SK-N-SH (cell line): ENCODE measurements around the gene SYT1.

Experiments used
- CHD2 ChIP-seq: fragments of 150-350 bp; IDR thresholded peaks from 2 replicates; pipeline ENCODE4 v1.6.1; 2018; ENCODE audit warnings: low read length; ENCODE audit not compliant: partially characterized antibody
- ELF1 ChIP-seq: IDR thresholded peaks from 2 replicates; pipeline ENCODE4 v1.4.0; 2012
- EP300 ChIP-seq, 2 experiments: IDR thresholded peaks; 2 replicates each; pipeline versions ENCODE4 v1.4.0 to v1.6.1; 2012; ENCODE audit warnings: borderline replicate concordance in 1 of 2, low read depth in 1 of 2, low read length in 1 of 2
- EZH2phosphoT487 ChIP-seq: fragments of 200-600 bp; sonication (generic); IDR thresholded peaks from 2 replicates; pipeline ENCODE4 v1.6.1; 2017; ENCODE audit warnings: low read depth, mixed run types, mild to moderate bottlenecking, antibody characterized with exemption, moderate library complexity, borderline replicate concordance
- FOSL2 ChIP-seq: IDR thresholded peaks from 2 replicates; pipeline ENCODE4 v1.4.0; 2012; ENCODE audit warnings: low read depth, mild to moderate bottlenecking, moderate library complexity, borderline replicate concordance
- GABPA ChIP-seq: IDR thresholded peaks from 2 replicates; pipeline ENCODE4 v1.4.0; 2012; ENCODE audit warnings: low read depth, mild to moderate bottlenecking
- RAD21 ChIP-seq: IDR thresholded peaks from 2 replicates; pipeline ENCODE4 v1.6.1; 2012; ENCODE audit warnings: mild to moderate bottlenecking, low read length
- RFX5 ChIP-seq: IDR thresholded peaks from 2 replicates; pipeline ENCODE4 v1.6.1; 2012; ENCODE audit warnings: mild to moderate bottlenecking, improper control_type of control experiment, low read length
- SIN3A ChIP-seq: IDR thresholded peaks from 2 replicates; pipeline ENCODE4 v1.6.1; 2012; ENCODE audit warnings: low read depth, mild to moderate bottlenecking, low read length, moderate library complexity, borderline replicate concordance
- TF ChIP-seq, protein P1 (sequence below): fragments of 200-600 bp; sonication (generic); IDR thresholded peaks from 2 replicates; pipeline ENCODE4 v1.6.1; 2017; ENCODE audit warnings: antibody characterized with exemption, mild to moderate bottlenecking, moderate library complexity
- TF ChIP-seq, protein P2 (sequence below): IDR thresholded peaks from 2 replicates; pipeline ENCODE4 v1.4.0; 2012; ENCODE audit warnings: low read depth, borderline replicate concordance
- TF ChIP-seq, protein P3 (sequence below): IDR thresholded peaks from 2 replicates; pipeline ENCODE4 v1.6.1; 2012; ENCODE audit warnings: mild to moderate bottlenecking, low read depth, low read length, moderate library complexity
- TF ChIP-seq, protein P4 (sequence below): IDR thresholded peaks from 2 replicates; pipeline ENCODE4 v1.4.0; 2012; ENCODE audit warnings: low read depth
- TF ChIP-seq, protein P5 (sequence below): fragments of 150-350 bp; IDR thresholded peaks from 2 replicates; pipeline ENCODE4 v1.6.1; 2017; ENCODE audit warnings: antibody characterized with exemption, low read length, low read depth, borderline replicate concordance

DNA sequence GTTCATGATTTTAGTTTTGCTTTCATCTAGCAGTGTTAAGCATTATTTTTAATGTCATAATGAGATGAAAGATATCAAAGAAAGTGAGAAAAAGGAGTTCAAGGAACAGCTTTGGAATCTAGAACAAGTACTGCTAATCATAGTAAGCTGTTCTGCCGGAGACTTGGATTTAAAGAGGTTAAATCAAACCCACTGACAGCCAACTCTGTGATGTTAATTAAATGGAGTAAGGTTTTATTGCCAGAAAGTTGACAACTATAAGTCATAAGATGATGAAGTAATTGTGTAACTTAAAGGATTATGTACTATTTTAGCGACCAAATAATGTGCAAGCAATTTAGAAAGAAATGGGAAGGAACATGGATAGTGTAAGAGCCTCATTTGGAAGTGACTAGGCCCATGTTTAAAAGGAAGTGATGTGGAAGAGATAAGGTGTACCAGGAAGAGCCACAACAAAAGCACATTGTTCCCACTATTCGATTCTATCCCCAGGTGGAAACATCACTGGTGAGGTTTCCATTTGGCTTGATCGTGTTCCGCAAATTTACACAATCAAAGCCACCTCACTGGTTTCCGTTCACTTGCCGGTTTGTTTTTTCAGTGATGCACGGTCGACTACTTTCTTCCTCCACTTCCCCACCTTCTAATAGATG, 437.7 kb downstream of the SYT1 start:
- TF ChIP-seq, protein P1, sequence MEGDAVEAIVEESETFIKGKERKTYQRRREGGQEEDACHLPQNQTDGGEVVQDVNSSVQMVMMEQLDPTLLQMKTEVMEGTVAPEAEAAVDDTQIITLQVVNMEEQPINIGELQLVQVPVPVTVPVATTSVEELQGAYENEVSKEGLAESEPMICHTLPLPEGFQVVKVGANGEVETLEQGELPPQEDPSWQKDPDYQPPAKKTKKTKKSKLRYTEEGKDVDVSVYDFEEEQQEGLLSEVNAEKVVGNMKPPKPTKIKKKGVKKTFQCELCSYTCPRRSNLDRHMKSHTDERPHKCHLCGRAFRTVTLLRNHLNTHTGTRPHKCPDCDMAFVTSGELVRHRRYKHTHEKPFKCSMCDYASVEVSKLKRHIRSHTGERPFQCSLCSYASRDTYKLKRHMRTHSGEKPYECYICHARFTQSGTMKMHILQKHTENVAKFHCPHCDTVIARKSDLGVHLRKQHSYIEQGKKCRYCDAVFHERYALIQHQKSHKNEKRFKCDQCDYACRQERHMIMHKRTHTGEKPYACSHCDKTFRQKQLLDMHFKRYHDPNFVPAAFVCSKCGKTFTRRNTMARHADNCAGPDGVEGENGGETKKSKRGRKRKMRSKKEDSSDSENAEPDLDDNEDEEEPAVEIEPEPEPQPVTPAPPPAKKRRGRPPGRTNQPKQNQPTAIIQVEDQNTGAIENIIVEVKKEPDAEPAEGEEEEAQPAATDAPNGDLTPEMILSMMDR: no peak
- no peak for TF ChIP-seq ELF1
- TF ChIP-seq, protein P2, sequence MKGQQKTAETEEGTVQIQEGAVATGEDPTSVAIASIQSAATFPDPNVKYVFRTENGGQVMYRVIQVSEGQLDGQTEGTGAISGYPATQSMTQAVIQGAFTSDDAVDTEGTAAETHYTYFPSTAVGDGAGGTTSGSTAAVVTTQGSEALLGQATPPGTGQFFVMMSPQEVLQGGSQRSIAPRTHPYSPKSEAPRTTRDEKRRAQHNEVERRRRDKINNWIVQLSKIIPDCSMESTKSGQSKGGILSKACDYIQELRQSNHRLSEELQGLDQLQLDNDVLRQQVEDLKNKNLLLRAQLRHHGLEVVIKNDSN: no peak
- TF ChIP-seq, protein P3, sequence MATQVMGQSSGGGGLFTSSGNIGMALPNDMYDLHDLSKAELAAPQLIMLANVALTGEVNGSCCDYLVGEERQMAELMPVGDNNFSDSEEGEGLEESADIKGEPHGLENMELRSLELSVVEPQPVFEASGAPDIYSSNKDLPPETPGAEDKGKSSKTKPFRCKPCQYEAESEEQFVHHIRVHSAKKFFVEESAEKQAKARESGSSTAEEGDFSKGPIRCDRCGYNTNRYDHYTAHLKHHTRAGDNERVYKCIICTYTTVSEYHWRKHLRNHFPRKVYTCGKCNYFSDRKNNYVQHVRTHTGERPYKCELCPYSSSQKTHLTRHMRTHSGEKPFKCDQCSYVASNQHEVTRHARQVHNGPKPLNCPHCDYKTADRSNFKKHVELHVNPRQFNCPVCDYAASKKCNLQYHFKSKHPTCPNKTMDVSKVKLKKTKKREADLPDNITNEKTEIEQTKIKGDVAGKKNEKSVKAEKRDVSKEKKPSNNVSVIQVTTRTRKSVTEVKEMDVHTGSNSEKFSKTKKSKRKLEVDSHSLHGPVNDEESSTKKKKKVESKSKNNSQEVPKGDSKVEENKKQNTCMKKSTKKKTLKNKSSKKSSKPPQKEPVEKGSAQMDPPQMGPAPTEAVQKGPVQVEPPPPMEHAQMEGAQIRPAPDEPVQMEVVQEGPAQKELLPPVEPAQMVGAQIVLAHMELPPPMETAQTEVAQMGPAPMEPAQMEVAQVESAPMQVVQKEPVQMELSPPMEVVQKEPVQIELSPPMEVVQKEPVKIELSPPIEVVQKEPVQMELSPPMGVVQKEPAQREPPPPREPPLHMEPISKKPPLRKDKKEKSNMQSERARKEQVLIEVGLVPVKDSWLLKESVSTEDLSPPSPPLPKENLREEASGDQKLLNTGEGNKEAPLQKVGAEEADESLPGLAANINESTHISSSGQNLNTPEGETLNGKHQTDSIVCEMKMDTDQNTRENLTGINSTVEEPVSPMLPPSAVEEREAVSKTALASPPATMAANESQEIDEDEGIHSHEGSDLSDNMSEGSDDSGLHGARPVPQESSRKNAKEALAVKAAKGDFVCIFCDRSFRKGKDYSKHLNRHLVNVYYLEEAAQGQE: no peak
- TF ChIP-seq EP300 (IDR thresholded peaks at IDR 0.05; ENCODE audit: borderline replicate concordance in 1 of 2, low read depth in 1 of 2, low read length in 1 of 2): no peak
- no peak for TF ChIP-seq CHD2
- no peak for TF ChIP-seq GABPA
- no peak for TF ChIP-seq FOSL2
- TF ChIP-seq RFX5: no peak
- TF ChIP-seq EZH2phosphoT487: no peak
- TF ChIP-seq, protein P4, sequence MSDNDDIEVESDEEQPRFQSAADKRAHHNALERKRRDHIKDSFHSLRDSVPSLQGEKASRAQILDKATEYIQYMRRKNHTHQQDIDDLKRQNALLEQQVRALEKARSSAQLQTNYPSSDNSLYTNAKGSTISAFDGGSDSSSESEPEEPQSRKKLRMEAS: no peak
- TF ChIP-seq, protein P5, sequence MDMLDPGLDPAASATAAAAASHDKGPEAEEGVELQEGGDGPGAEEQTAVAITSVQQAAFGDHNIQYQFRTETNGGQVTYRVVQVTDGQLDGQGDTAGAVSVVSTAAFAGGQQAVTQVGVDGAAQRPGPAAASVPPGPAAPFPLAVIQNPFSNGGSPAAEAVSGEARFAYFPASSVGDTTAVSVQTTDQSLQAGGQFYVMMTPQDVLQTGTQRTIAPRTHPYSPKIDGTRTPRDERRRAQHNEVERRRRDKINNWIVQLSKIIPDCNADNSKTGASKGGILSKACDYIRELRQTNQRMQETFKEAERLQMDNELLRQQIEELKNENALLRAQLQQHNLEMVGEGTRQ: no peak
- no peak for TF ChIP-seq SIN3A
- TF ChIP-seq RAD21: no peak
